H1 (cell line): Measurements from ENCODE around the gene PTX4. TPM values are rescaled to one million over a fixed set of nuclear protein-coding genes. Genes with fewer than 3 reads are reported as not detected.

ENCODE experiments used
- EP300 ChIP-seq, 2 experiments: IDR thresholded peaks; 1 replicate in 1 of 2; 2 replicates in 1 of 2; pipeline ENCODE4 v1.6.1; 2011 to 2012; ENCODE audit warnings: low read depth in 2 of 2, low read length in 2 of 2, mild to moderate bottlenecking in 2 of 2, borderline replicate concordance in 1 of 2, inconsistent platforms in 1 of 2, moderate library complexity in 1 of 2
- KDM1A ChIP-seq: fragments of 200-600, 300-600 bp; sonication (generic); IDR thresholded peaks from 2 replicates; pipeline ENCODE4 v1.7.1; 2016; ENCODE audit warnings: mild to moderate bottlenecking, low read length, borderline replicate concordance
- MAX ChIP-seq: IDR thresholded peaks from 2 replicates; pipeline ENCODE4 v1.6.1; 2012; ENCODE audit warnings: inconsistent platforms
- NRF1 ChIP-seq: IDR thresholded peaks from 2 replicates; pipeline ENCODE4 v1.6.1; 2011; ENCODE audit warnings: mild to moderate bottlenecking, low read depth, low read length, improper control_type of control experiment
- PHF8 ChIP-seq: fragments of 200-600 bp; sonication (generic); conservative IDR thresholded peaks from 2 replicates; pipeline ENCODE4 v1.7.1; 2012; ENCODE audit warnings: low read depth, mild to moderate bottlenecking, inconsistent platforms, low read length, moderate library complexity
- POLR2A ChIP-seq, 2 experiments: IDR thresholded peaks; 1 replicate in 1 of 2; 2 replicates in 1 of 2; pipeline ENCODE4 v1.6.1; 2011; ENCODE audit warnings: low read depth in 2 of 2, low read length in 2 of 2, mild to moderate bottlenecking in 2 of 2; ENCODE audit errors: control extremely low read depth in 1 of 2
- POLR2AphosphoS5 ChIP-seq: IDR thresholded peaks from 2 replicates; pipeline ENCODE4 v1.6.1; 2011; ENCODE audit warnings: low read depth, low read length
- RBBP5 ChIP-seq: IDR thresholded peaks from 2 replicates; pipeline ENCODE4 v1.7.1; 2012; ENCODE audit warnings: low read depth, mild to moderate bottlenecking, inconsistent platforms, low read length, moderate library complexity, borderline replicate concordance
- RNF2 ChIP-seq: fragments of 200-900, 300-1000 bp; sonication (generic); IDR thresholded peaks from 2 replicates; pipeline ENCODE4 v1.7.1; 2016; ENCODE audit warnings: borderline replicate concordance, low read depth, mild to moderate bottlenecking, antibody characterized with exemption, low read length; ENCODE audit not compliant: poor library complexity, severe bottlenecking; ENCODE audit errors: missing control alignments
- SAP30 ChIP-seq: fragments of 300-600 bp; sonication (generic); IDR thresholded peaks from 2 replicates; pipeline ENCODE4 v1.7.1; 2012; ENCODE audit warnings: low read length, moderate library complexity, mild to moderate bottlenecking, inconsistent platforms; ENCODE audit not compliant: insufficient read depth, insufficient replicate concordance
- SIN3A ChIP-seq, 2 experiments: IDR thresholded peaks in 1 of 2; conservative IDR thresholded peaks in 1 of 2; 2 replicates each; pipeline ENCODE4 v1.6.1; 2011 to 2012; ENCODE audit warnings: low read length in 2 of 2, improper control_type of control experiment in 1 of 2, low read depth in 1 of 2, mild to moderate bottlenecking in 1 of 2
- SIRT6 ChIP-seq: IDR thresholded peaks from one replicate; pipeline ENCODE4 v1.7.1; 2012; ENCODE audit warnings: low read length, inconsistent platforms
- SRF ChIP-seq: IDR thresholded peaks from 2 replicates; pipeline ENCODE4 v1.6.1; 2011; ENCODE audit warnings: mild to moderate bottlenecking, low read depth, low read length, moderate library complexity
- TAF1 ChIP-seq: IDR thresholded peaks from 2 replicates; pipeline ENCODE4 v1.6.1; 2011; ENCODE audit warnings: mild to moderate bottlenecking, low read depth, low read length
- TAF7 ChIP-seq: optimal IDR thresholded peaks from 2 replicates; pipeline ENCODE3; 2011; ENCODE audit warnings: low read depth, mild to moderate bottlenecking, inconsistent platforms, low read length, moderate library complexity, borderline replicate concordance
- TBP ChIP-seq: IDR thresholded peaks from 2 replicates; pipeline ENCODE4 v1.6.1; 2011; ENCODE audit warnings: low read depth, low read length, improper control_type of control experiment
- TCF12 ChIP-seq: IDR thresholded peaks from 2 replicates; pipeline ENCODE4 v1.6.1; 2011; ENCODE audit warnings: low read depth, mild to moderate bottlenecking, low read length
- TEAD4 ChIP-seq: IDR thresholded peaks from 2 replicates; pipeline ENCODE4 v1.6.1; 2012; ENCODE audit warnings: low read depth, low read length, inconsistent platforms, mixed read lengths
- YY1 ChIP-seq: IDR thresholded peaks from 2 replicates; pipeline ENCODE4 v1.6.1; 2011; ENCODE audit warnings: low read depth, mild to moderate bottlenecking, low read length
- polyA plus RNA-seq, 7 experiments: library from polyadenylated mRNA; depleted of rRNA in 3 of 7; stranded (reverse) in 5 of 7; unstranded in 2 of 7; fragments of >200 nt in 5 of 7; fragments of 200-250 nt in 2 of 7; gene quantifications; 1 replicate in 5 of 7; 2 replicates in 1 of 7; 4 replicates in 1 of 7; pipeline versions ENCODE4 v1.2.1 to v1.2.3, GENCODE V29; 2011 to 2013; ENCODE audit warnings: missing spikeins in 2 of 7, mixed read lengths in 2 of 7
- total RNA-seq: library from RNA; stranded (reverse); fragmentation: NEBNext Ultra II Directional; extraction: Animal tissue kit (Norgen Biotek cat#: 25700); gene quantifications from 2 replicates; pipeline ENCODE4 v1.2.1, GENCODE V29; 2021
- TF ChIP-seq, protein P1 (sequence below): IDR thresholded peaks from 2 replicates; pipeline ENCODE4 v1.6.1; 2011; ENCODE audit warnings: low read depth, mild to moderate bottlenecking, low read length; ENCODE audit not compliant: insufficient read depth
- TF ChIP-seq, protein P2 (sequence below): IDR thresholded peaks from 2 replicates; pipeline ENCODE4 v1.6.1; 2012; ENCODE audit warnings: inconsistent platforms

Gene PTX4
- total and polyA plus RNA-seq, 2 of the 8 experiments (the other 6 are each of a cell fraction or from before 2014, with no cell fraction given), result not detected

GRCh38 chr16:1474796-1475551 lies 13.8 kb downstream of the PTX4 start, which contains the start of gene CLCN7 (continued):
- TF ChIP-seq RNF2, result peak; percentile 48
- TF ChIP-seq RBBP5, result 0 out of 2 replicates have a peak, but pooled peaks have one; percentile 41
- TF ChIP-seq, protein P1, sequence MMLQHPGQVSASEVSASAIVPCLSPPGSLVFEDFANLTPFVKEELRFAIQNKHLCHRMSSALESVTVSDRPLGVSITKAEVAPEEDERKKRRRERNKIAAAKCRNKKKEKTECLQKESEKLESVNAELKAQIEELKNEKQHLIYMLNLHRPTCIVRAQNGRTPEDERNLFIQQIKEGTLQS, result peak; percentile 100
- peak; percentile 99 for TF ChIP-seq MAX
- TF ChIP-seq YY1, result 0 out of 2 replicates have a peak, but pooled peaks have one; percentile 6
- TF ChIP-seq, protein P2, sequence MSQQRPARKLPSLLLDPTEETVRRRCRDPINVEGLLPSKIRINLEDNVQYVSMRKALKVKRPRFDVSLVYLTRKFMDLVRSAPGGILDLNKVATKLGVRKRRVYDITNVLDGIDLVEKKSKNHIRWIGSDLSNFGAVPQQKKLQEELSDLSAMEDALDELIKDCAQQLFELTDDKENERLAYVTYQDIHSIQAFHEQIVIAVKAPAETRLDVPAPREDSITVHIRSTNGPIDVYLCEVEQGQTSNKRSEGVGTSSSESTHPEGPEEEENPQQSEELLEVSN, result peak; percentile 94
- TF ChIP-seq NRF1, result no peak
- peak; percentile 62; the same call in 1 of the 2 replicates for TF ChIP-seq POLR2AphosphoS5
- peak; percentile 81 for TF ChIP-seq TAF7
- peak; percentile 98 for TF ChIP-seq PHF8
- 0 out of 2 replicates have a peak, but pooled peaks have one; percentile 19 for TF ChIP-seq SRF
- no peak for TF ChIP-seq KDM1A
- peak in 1 of 2 experiments; percentile 75; a peak in 1 of 3 replicates for TF ChIP-seq EP300 (IDR thresholded peaks at IDR 0.05; ENCODE audit: borderline replicate concordance in 1 of 2, low read depth in 2 of 2, low read length in 2 of 2)
- TF ChIP-seq SIN3A (conservative IDR thresholded peaks at IDR 0.05 in 1 of 2, IDR thresholded peaks at IDR 0.05 in 1 of 2; ENCODE audit: low read depth in 1 of 2, low read length in 2 of 2), result peak; percentile 81; a peak in 2 of 4 replicates
- TF ChIP-seq TEAD4, result no peak
- peak; percentile 78 for TF ChIP-seq TAF1
- no peak for TF ChIP-seq SAP30
- TF ChIP-seq SIRT6, result no peak
- TF ChIP-seq TCF12, result peak; percentile 53; the same call in 1 of the 2 replicates
- TF ChIP-seq POLR2A (IDR thresholded peaks at IDR 0.05; ENCODE audit: control extremely low read depth in 1 of 2, low read depth in 2 of 2, low read length in 2 of 2), result peak in 1 of 2 experiments; percentile 86; a peak in 2 of 3 replicates
- TF ChIP-seq TBP, result peak; percentile 67; the same call in 1 of the 2 replicates
